ENCODE data around the gene ANP32A. TPM values are rescaled to one million over a fixed set of nuclear protein-coding genes. Genes with fewer than 3 reads are reported as not detected.

ANP32A gene
- total RNA-seq, 1 experiment from 2014 or later = 220 TPM

DNA sequence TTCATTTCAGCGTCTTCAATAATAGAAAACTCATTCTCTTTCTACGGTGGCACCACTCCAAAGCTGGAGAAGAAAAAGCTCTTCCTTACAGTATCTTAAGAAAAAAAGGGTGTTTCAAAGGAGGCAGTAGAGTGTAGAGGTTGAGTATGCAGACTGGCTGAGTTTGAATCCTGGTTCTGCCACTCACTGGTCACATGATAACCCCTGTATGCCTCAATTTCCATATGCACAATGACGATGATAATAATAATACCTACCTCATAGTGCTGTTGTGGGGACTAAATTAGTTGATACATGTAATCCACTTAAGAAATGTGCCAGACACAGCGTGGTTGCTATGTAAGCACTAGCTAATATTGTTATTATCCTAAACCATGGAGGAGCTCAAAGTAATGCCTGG is 4.5 kb downstream of the ANP32A start:
- Histone ChIP-seq H3K79me2 (ENCODE audit: insufficient read depth, low read length) (peaks cover 96% of the 10 kb centered on the region), H3K9me2 (ENCODE audit: insufficient read depth) (no peaks in the 10 kb centered on the region), H2AFZ (ENCODE audit: low read depth, low read length, poor library complexity, severe bottlenecking) (no peak overlapping the region), H3K4me2 (ENCODE audit: low read length) (peak overlapping the region; percentile 96), H3K4me1 (ENCODE audit: control insufficient read depth in 1 of 2, insufficient read depth in 2 of 2, low read length in 2 of 2) (peaks cover 19 to 37% of the 10 kb centered on the region in 2 experiments), H3K9me3 (ENCODE audit: control insufficient read depth in 1 of 2, insufficient read depth in 1 of 2, low read depth in 1 of 2, low read length in 2 of 2) (no peaks in the 10 kb centered on the region), H3K36me3 (ENCODE audit: control insufficient read depth in 1 of 2, insufficient read depth in 2 of 2, low read length in 2 of 2) (0 out of 4 replicates have a peak, but pooled peaks cover 0 to 3% of the 10 kb centered on the region in 2 experiments), H3K27ac (ENCODE audit: low read depth, low read length) (no peak overlapping the region), H3K9ac (ENCODE audit: low read length) (no peak overlapping the region), H3K27me3 (ENCODE audit: insufficient read depth, low read length) (no peaks in the 10 kb centered on the region), H3K4me3 (replicated peaks in 1 of 2; ENCODE audit: low read depth in 1 of 2, low read length in 2 of 2) (0 out of 4 replicates have a peak overlapping the region, but pooled peaks of 1 of the 2 experiments have one; percentile 82), H4K20me1 (ENCODE audit: insufficient read depth) (peaks cover 11% of the 10 kb centered on the region; the same call in 1 of the 2 replicates)
- BruUV-seq (replicated peaks) = no TSS peak
- DNase-seq (ENCODE audit: low read depth, low spot score) (no peak), ATAC-seq (no peak)
- ChIA-PET CTCF (interaction anchor here (1.5 kb wide), 1 partner anchor 11 kb away, joined by 4 read pairs; no protein-coding TSS in a partner anchor), RAD21 (ENCODE audit: low non-redundant PET in 1 of 2, low total read pairs in 2 of 2, uncharacterized antibody in 2 of 2, unreplicated experiment in 2 of 2) (no interaction called here), POLR2A (interaction anchor here (0.5 kb wide), 1 partner anchor 18 kb away, joined by 5 read pairs; no protein-coding TSS in a partner anchor)
- intact Hi-C loops (cut with micrococcal nuclease) = no loop called here
- TF ChIP-seq EGR1 (IDR thresholded peaks at IDR 0.05; ENCODE audit: low read depth) (no peak), TCF7L2 (IDR thresholded peaks at IDR 0.05; ENCODE audit: borderline replicate concordance, extremely low read depth, insufficient read depth, insufficient read length) (no peak), CEBPB (IDR thresholded peaks at IDR 0.05; ENCODE audit: low read depth) (no peak), ZFX (IDR thresholded peaks at IDR 0.05) (no peak), JUND (IDR thresholded peaks at IDR 0.05) (no peak), EZH2phosphoT487 (IDR thresholded peaks at IDR 0.05; ENCODE audit: borderline replicate concordance) (no peak), ZNF274 (IDR thresholded peaks at IDR 0.05; ENCODE audit: low read depth, low read length) (no peak), YY1 (IDR thresholded peaks at IDR 0.05; ENCODE audit: extremely low read depth, insufficient replicate concordance, low read depth, low read length) (no peak), SP1 (IDR thresholded peaks at IDR 0.05; ENCODE audit: low read depth) (no peak)
- TF ChIP-seq, protein P1, sequence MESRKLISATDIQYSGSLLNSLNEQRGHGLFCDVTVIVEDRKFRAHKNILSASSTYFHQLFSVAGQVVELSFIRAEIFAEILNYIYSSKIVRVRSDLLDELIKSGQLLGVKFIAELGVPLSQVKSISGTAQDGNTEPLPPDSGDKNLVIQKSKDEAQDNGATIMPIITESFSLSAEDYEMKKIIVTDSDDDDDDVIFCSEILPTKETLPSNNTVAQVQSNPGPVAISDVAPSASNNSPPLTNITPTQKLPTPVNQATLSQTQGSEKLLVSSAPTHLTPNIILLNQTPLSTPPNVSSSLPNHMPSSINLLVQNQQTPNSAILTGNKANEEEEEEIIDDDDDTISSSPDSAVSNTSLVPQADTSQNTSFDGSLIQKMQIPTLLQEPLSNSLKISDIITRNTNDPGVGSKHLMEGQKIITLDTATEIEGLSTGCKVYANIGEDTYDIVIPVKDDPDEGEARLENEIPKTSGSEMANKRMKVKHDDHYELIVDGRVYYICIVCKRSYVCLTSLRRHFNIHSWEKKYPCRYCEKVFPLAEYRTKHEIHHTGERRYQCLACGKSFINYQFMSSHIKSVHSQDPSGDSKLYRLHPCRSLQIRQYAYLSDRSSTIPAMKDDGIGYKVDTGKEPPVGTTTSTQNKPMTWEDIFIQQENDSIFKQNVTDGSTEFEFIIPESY (IDR thresholded peaks at IDR 0.05; ENCODE audit: extremely low read depth, insufficient replicate concordance, low read length) = no peak
- TF ChIP-seq, protein P2, sequence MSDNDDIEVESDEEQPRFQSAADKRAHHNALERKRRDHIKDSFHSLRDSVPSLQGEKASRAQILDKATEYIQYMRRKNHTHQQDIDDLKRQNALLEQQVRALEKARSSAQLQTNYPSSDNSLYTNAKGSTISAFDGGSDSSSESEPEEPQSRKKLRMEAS (IDR thresholded peaks at IDR 0.05) = no peak
- TF ChIP-seq, protein P3, sequence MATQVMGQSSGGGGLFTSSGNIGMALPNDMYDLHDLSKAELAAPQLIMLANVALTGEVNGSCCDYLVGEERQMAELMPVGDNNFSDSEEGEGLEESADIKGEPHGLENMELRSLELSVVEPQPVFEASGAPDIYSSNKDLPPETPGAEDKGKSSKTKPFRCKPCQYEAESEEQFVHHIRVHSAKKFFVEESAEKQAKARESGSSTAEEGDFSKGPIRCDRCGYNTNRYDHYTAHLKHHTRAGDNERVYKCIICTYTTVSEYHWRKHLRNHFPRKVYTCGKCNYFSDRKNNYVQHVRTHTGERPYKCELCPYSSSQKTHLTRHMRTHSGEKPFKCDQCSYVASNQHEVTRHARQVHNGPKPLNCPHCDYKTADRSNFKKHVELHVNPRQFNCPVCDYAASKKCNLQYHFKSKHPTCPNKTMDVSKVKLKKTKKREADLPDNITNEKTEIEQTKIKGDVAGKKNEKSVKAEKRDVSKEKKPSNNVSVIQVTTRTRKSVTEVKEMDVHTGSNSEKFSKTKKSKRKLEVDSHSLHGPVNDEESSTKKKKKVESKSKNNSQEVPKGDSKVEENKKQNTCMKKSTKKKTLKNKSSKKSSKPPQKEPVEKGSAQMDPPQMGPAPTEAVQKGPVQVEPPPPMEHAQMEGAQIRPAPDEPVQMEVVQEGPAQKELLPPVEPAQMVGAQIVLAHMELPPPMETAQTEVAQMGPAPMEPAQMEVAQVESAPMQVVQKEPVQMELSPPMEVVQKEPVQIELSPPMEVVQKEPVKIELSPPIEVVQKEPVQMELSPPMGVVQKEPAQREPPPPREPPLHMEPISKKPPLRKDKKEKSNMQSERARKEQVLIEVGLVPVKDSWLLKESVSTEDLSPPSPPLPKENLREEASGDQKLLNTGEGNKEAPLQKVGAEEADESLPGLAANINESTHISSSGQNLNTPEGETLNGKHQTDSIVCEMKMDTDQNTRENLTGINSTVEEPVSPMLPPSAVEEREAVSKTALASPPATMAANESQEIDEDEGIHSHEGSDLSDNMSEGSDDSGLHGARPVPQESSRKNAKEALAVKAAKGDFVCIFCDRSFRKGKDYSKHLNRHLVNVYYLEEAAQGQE (IDR thresholded peaks at IDR 0.05; ENCODE audit: low read depth) = no peak
- TF ChIP-seq, protein P4, sequence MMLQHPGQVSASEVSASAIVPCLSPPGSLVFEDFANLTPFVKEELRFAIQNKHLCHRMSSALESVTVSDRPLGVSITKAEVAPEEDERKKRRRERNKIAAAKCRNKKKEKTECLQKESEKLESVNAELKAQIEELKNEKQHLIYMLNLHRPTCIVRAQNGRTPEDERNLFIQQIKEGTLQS (IDR thresholded peaks at IDR 0.05) = no peak
